HG03460 (cell line): Measurements from ENCODE around the gene LHX2.

ENCODE experiments used
- ATAC-seq: cut with Tn5 transposase; IDR thresholded peaks from one replicate; pipeline ENCODE4 v1.9.1; 2021; ENCODE audit not compliant: unreplicated experiment

LHX2 gene

DNA sequence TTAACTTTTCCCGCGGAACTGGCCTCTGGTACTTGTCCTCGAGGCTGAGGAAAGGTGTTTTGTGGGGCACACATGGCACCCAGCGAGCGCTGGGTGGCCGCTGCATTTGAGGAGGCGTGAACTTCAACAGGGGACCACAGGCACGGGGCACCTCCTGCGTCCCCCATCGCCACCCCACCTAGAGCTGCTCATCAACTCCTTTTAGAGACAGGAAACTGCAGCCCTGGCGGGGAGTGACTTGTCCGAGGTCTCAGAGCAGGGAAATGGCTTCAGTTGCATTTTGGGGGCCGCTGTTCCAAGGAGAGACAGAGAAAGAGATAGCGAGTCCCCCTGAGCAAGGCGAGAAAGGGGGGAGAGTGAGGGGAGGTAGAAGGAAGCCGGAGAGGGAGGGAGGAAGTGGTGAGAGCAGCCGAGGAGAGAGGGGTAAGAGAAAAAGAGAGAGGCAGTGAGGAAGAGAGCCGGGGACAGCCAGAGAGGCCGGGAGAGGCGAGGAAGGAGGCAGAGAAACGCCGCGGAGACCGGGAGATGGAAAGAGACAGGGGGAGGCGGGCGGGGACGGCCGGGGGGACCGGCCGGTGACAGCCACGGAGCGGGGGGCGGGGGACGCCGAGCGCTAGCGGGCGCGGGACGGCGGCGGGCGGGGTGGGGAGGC is 12.5 kb upstream of the LHX2 start:
- no peak for ATAC-seq

DNA sequence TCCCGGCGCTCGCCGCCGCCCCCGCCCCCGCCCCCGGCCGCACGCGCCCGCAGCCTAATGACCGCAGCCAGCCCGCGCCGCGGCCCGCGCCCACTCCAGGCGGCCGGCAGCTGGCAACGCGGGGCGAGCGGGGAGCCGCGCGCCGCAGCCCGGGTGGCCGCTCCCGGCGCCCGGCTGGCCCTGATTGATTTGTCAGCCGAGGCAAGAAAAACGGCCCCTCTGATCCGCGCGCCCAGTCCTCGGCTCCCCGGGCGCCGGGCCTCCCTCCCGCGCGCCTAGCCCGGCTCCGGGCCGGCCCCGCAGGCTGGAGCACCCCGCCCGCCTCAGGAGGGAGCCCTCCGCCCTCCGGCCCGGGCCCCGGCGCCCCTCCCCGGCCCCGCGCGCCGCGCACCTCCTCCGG is 11.9 kb upstream of the LHX2 start:
- no peak for ATAC-seq

DNA sequence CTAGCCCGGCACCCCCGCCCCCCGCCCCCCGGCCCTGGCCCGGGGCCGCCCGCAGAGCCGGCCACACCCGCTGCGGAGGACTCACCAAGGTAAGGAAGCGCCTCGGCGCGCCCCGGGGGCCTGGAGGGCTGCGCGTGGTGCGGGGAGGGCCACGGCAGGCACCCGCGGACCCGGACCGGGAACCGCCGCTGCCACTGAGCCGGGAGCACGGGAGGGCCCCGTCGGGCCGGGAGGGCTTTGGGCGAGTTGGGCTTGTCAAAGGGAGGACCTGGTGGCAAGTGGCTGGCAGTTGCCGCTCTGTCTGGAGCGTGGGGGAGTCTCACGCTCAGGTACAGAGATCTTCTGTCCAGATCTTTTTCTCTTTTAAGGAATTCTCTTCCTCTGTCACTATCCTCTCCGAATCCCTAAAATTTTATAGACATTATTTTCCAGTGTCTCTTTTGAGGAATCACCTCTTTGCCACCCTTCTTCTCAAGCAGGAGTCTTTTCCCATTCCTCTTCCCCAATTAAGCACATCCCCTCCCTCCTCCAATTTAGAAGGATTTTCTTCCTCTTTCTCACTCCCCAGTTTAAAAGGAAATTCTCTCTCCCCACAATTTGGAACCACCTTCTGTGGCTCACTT is 11.3 kb upstream of the LHX2 start:
- no peak for ATAC-seq

DNA sequence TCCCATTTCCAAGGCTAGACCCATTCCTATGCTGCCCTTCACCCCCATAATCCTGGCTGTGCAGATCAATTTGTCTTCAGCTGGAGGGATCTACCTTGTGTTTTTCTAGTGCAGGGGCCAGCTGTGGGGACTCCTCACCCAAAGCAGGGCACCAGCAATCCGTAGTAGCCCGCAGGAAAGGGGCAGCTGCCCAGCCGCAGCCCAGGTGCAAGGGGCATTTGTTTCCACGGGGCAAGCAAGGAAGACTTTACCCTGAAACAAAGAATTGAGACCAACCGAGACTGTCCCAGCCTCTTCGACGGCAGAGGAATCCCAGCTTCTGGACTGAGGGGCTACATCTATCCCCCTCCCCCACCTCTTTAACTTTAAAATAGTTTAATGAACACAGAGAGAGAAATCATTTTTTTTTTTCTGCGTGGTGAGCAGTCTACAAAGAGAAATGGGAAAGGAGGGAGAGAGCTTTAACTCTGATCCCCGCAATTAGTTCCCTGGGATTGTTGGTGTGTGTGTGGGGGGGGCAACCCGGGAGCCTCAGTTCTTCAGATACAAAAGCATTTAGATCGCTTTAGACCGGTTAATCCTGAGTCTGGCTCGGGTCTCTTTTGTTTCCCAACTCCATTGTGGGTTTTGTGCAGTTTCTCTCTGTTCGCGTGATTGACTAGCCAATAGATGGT is 10.6 kb upstream of the LHX2 start:
- no peak for ATAC-seq

DNA sequence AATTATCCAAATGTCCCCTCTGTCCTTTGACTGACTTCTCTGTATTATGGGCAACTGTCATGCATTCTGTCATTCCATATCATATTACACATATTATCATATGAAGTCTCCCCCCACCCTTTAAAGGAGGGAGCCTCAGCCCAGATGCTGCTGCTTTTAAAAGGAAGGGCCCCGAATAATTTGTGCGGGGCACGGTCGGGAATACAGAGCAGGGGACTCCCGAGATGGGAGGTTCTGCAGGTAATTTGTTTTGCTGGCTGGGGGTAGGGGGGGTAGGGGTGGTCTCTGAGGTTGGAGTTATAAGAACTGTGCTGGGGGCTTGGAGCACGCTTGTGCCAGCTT is 10.1 kb upstream of the LHX2 start:
- no peak for ATAC-seq

DNA sequence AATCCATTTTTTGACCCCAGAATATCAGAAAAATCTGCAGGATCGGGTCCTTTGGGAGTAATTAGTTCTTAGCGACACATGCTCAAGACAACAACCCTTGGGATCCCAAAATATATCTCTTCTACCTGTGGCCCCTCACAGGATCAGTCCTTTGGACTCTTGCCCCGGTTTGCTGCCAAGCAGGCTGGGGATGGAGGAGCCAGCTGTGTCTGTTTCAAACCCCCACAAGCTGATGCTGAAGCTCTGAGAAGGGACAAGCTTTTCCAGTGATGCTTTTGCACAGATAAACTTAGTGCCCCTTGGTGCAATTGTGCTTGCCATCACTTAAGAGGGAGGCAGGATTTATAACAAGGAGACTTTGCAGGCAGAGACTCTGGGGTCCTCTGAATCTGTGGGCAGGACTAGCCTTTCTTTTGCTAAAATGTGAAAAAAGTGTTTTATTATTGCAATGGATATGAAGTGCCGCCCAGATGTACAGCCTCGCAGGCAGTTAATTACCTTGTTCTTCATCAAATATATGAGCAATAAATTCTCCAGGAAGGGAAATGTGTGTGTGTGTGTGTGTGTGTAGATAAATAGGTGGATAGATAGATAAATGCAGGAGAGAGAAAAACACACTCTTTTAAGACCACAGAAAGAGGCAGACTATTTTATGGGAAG is 9.6 kb upstream of the LHX2 start:
- no peak for ATAC-seq

DNA sequence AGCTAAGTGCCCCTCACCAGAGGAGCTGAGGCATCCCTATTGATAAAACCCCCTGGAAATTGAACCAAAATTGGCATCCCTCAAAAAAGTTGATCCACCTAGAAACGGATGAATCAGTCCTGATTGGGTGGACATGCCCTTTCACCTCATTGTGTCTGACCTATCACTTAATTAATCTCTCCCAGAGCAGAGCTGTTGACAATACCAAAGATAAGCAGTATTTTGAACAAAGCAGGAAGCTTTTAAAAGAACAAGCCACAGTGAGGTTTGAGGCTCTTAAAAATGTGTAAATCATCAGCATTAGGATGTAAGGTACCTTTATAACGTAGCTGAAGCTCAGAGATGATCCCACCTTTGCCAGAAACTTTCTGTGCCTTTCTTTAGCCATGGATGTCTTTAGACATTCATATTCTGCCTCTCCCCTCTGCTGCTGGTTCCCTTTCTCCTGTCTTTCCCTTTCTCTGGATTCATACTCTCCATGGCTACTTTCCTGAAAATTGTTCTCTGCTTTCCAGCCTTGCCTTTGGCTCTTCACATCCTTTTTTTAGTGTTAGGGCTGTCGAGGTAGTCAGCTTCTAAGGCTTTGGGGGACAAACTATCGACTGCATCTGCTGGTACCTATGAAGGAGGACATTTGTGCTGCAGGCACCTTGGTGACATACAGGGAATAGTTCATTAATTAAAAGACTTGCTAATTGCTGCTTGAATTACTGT is 7.8 kb upstream of the LHX2 start:
- ATAC-seq, result no peak

DNA sequence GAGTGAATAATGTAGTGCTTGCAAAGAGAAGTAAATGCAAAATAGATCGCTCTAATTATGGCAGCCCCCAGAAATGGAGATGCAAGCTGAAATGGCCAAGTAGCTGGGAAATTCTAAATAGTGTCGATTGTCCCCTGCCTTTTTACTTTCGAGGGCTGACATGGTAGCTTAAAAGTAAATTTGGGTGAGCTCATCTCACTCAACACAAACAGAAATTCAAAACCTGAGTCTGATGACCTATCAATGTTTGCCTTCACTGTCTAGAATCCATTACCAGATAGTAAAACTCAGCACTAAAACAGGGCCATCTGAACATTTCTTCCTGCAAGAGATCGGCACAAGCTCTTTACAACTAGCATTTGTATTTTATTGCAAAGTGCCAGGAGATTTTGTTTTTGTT is 7.0 kb upstream of the LHX2 start:
- ATAC-seq, result no peak

DNA sequence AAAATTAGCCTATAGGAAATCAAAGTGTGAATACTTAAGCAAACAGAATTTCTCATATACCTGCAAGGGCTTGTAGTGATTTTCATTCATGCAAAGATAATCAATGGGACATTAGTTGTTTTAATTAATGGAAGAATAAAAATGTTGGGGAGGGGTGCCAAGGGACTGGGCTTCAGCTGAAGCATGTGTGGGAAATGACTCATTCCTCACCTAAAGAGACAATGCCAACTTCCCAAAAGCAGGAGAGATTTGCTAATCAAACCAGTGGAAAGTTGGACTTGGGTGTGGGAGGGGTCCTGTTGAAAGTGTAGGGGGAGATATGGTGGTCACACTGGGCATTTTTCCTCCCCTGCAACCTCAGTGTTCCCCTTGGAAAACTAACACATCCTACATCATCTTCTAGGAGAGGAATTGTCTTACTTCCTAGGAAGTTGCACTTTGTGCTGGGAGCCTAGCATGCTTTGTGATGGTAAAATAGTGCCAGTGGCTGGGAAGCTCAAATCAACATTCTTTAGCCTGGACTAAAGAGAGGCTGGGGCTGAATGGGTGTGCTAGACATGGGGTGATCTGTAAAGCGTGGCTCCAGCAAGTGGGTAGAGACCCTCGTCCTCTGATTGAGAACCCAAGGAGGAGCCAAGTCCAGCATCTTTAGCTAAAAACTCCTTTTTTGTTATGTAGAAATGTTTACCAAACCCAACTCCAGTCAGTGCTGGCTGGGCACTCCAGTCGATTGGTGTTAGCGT is 6.4 kb upstream of the LHX2 start:
- no peak for ATAC-seq

DNA sequence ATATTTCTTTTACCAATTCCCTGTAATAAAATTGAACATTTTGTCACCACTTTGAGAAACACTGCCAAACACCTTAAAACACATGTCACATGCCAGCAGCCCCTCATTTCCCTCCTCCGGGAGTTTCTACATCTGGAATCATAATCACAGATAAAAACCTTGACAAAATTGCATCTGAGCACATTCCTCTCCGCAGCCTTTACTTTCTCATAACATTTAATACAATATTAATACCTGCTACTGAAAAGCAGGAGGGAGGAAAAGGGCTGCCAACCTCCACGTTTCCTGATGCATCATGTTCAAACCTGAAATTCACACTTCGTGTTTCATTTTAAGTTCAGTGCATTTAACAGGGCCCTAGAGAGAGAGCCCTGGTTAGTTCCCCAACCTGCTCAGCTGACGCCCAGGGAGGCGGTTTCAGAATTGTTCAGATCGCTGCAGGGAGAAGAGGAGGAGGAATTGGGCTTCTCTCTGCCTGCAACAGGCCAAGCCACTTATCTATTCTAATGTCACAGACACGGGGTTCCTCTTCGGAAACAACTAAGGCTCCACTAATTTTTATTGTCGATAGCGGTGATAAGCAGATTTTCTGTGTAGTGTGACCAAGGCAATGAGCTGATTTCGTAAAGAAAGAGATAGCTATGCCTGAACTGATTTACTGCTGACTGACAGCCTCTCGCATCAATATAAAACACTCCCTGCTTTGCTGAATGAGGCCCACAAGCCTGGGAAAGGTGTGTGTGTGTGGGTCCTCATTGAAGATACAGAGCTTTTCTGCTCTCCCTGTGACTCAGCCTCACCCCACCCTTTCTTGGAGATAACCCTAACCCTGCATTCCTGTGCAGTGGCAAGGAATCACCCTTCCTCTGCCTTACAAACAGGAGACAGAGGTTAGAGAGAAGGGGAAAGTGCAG is 4.9 kb upstream of the LHX2 start:
- ATAC-seq, result no peak

DNA sequence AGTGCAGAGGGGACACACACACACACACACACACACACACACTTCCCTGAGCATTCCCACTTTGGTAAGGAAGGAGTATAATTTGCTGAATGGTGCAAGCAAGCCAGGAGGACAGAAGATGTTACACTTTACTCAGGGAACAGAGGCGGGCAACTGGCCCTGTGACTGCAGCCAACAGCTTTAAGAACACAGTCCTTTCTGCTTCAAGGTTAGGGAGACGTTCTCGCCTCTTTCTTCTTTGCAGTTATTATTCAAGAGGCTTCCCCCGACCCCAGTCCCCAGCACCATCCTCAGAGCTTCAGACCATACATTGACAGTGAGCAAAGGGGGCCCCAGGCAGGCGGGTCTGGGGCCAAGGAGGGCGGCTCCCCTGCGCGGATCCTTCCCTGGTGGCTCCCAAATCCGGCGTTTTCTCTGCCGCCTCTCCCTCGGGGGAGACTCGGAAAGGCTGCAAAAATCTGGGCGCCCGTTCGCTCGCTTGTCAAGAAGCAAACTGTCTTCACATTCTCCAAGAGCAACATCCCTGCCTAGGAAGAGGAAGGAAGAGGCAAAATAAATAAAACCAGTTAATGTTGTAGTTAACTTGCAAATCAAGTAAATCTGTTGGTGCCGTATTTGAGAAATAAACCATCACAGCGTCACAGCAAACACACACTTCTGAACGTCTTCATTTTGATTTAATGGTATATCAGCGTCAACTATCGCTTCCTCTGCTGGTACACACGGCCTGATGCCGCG is 3.8 kb upstream of the LHX2 start:
- no peak for ATAC-seq

DNA sequence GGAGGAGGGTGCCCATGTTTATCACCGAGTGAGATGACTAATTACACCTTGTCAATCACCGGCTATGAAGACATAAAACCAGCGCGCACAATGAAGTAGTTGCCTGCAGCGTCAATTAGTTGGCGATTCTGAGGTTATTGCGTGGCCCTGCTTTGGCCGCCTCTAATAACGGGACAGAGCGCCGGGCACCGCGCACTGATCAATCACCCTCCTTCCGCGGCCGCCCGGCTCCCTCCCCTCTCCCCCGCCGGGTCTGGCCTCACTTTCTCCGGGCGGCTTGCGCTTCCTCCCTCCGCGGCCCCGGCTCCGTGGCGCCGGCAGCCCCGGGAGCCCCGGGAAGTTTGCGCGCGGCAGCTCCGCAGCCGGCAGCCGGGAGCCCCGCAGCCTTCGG is 3.3 kb upstream of the LHX2 start:
- ATAC-seq, result no peak

DNA sequence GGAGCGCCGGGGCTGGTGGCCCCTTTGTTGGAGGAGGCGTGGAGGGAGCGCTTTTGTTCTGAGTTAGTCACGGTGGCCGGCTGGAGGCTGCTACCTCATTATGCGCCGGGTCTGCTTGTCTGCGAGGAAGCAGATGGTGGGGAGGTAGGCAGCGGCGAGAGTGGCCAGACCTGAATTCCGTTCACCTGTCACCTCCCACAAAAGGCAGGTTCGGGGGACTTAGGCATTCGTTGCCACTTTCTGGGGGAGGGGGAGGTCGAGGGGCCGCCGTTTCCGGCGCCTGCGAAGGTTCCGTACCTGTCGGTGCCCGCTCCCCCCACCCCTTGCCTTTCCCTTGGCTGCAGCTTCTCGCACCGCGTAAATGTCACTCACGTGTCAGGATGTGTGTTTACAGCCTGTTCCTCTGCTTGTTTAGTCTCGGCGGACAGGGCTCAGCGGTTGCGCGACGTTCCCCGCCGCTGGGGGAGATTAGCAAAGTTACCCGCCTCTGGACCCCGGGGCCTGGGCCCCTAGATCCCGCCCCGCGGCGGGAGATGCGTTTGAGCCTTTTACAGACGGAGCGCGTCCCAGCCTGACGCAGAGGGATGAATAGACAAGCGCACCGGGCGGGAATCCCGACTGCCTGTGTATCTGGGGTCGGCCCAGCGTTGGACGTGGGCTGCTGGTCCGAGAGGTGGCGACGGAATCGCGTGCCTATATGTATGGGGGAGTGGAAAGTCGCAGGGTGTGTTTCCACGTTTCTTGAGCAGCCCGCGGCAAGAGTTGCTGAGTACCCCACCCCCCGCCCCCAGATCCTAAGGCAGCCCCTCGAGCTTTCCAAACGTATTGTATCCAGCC is 2.7 kb upstream of the LHX2 start:
- no peak for ATAC-seq

DNA sequence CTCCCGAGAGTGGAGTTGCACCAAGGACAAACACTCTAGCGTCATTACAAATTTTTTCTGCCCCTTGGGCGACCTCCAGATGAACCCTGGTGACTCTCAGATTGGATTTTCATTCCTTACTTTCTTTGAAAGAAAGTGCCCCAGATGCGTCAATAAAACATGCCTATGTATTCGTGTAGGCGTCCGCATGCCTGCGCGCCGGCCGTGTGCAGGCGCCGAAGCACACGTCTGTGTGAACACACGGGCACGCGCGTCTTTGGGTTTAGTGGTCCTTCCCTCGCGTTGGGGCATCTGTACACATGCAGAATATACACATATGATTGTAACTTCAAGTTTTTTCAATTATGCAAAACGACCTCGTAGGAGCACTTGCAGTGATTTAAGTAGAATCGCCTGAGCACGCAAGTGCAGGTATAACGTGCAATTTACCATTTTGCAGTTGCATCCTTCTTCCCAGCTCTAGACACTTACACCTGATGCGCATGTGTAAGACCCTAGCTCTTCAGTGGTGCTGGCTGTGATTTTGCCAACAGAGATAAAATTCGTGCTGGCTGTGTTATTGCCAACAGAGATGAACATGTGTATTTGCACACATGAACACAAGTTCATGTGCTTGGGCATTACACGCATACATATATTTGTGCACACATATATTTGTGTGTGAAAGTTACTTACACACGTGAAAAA is 1.9 kb upstream of the LHX2 start:
- ATAC-seq, result no peak

DNA sequence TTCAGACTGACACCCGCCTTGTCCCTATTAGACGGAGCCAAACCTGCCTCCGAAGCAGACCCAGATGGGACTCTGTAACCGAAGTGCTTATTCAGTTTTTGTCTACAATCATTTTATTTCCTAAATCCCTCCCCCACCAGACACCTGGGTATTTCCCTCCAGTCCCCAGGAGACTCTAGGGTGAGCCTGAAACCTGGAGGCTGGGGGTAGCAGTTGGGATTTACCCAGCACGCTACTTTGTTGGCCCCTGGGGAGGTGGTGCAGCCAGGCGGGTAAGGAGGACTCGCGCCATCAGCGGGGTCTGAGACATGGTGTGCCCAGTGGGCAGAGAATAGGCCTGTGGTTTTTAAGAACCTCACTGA is 1.3 kb upstream of the LHX2 start:
- ATAC-seq, result no peak

DNA sequence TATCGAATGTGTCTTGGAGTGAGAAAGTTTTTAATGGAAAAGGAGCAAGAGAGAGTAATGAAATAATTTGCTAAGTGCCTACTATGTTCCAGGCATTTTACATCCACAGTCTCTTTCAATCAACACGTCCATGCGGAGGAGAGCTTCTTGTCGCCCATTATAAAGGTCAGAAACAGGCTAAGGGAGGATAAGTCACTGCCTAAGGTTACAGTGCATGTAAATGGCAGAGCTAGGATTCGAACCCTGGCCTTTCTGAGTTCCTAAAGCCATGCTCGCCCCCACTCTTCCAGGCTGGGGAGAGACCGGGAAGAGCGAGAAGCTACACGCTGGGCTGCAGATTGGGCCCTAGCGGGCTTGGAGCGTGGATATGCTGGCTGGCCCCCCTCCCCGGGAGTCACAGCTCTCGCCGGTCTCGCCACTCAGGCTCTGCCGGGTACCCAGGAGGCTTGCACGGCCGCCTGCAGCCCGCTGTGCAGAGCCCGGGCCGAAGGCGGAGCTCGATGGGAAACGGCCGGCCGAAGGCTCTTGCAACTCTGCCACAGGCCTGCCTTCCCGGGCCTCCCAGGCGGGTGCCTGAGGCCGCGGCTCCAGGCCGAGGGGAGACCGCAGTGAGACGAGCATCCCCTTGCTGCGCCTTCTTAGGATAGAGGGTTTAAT is 775 bp upstream of the LHX2 start:
- ATAC-seq, result no peak
